NCI-H2081 treated with DMSO at 0.1 percent for 48 hours (cell line): ENCODE measurements around the gene MED15.
"Not testable (repeated sequence)": the region's sequence is repeated elsewhere in the genome, so short reads cannot be mapped to it uniquely, and the experiment has no call there.

Source experiments
- DNase-seq: peaks from one replicate; lab custom pipeline; 2025; lab: John Stamatoyannopoulos, UW

The MED15 gene

DNA sequence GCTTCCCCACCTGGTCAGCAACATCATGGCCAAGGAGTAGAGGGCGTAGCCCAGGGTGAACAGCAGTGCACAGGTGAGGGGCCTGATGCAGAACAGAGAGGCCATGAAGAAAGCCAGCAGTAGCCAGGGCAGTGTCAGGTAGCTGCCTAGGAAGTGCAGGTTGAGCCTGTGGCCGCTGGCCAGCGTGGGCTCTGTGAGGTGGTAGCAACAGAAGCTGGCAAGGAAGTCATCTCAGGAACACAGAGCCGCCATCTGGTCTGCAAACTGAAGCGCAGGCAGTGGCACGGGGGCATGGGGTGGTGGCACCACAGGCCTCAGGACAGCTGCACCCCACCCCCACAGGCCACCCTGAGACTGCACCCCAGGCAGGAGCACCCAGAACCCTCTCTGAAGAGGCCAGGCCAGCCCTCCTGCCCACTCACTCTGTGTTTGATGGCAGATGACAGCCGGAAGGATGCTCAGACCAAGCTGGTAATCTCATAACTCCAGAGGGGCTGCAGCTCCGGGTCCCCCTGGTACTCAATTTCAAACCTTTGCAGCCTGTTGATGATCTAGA is 95.3 kb downstream of the MED15 start:
- DNase-seq: no peak

DNA sequence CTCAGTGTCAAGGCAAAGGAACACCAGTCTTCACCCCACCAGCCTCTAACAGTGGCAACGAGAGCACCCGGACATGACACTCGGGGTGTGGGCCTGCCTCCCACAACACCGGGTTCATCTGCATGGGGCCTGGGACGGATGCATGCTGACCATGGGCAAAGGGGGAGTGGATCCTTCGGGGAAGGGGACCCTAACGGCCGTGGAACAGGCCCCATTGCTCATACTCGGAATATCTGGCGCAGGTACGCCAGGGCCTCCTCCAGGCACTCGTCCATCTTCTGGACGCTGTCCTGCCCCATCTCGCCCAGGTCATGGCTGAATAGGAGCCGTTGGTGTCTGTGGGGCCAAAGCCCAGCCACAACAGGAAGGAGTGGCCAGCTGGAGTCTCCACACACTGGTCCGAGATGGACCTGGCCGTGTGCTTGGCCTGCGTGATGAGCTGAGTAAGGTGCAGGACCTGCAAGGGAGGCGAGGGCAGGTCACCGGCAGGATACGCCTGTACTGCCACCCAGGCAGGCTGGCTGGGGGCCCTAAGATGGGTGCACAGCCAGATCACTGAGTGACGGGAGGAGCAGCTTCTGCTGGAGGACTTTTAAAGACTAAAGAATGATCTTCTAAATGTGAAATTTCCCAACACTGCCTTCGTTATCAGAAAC is 96.8 kb downstream of the MED15 start:
- no peak for DNase-seq

DNA sequence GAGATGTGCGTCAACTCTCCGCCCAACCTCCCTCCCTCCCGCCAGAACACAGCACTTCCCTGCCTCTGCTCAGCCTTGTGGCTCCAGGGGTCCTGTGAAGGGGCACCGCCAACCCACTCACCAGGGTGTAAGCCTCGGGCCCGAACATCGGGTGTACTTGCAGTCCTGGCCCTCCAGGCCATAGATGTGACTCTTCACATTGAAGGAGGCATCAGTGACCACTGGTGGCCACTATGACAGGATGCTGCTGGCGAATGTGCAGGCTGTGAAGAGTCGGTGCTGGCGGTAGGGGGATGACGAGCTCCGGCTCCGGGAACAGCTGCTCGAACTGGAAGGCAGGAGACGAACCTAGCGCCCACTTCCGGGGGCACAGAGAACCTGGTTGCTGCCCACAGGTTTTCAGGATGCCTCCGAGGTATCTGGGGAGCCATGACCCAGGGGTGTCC is 97.4 kb downstream of the MED15 start:
- DNase-seq: no peak

DNA sequence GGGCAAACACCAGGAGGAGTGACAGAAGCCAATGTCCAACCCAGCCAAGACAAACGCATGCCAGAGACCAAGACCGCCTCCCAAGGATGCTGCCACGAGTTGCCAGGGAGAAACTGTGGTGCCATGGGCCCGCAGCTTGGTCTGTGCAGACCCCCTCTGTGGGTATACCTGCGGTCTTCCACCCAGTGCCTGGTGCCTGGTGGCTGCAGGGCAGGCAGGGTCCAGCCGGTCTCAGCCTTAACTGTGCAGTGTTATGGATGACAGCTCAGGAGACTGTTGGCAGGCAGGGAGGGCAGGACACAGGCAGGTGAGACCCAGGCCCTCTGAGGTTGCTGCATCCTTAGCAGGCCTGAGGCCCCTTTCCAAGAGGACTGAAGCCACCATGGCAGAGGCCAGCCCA is 97.9 kb downstream of the MED15 start:
- DNase-seq: no peak

DNA sequence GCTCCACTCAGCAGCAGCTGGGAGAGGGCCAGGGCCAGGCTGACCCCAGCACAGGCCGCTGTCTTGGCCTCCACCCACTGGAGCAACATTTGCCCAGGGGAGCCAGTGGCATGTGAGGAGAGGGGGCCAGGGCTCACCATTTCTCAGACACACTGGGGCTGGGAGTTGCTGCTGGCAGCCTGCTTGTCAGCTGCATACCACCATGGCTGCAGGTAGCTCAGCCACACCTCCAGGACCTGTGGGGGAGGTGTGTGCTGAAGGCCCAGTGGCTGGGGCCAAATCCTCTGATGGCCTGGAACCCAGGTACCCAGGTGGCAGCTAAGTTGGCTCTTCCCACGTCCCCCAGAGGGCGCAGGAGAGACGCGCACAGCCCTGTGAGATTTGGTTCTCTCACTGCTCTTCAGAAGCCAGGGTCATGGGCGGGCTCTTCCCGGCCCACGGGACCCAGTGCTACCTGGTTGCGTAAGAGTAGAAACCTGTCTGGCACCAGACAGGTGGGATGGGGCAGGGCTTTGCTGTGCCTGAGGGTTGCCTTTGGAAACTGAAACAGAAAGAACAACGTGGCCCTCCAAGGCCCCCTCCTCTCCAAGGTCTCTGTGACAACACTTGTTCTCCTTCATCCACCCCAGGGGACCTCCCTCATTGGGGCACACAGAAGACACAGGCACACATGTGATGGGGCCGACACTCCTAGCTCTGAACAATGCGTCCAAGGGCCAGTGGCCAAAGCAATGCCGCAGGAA is 98.8 kb downstream of the MED15 start:
- DNase-seq: no peak

DNA sequence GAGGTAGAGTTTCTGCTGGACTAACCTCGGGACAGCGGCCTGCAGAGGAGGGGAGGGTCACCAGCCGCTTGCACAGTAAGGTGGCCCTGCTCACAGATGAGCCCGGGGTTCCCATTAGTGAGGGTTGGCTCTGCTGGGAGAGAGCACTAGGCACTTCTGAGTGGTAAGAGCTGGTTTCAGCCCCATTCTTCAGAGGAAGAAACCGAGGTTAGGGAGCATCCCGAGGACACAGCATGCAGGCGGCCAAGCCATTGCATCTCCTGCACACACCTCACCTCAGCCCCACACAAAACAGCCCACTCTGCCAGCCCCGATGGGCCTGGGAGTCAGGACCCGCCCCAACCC is 99.3 kb downstream of the MED15 start:
- DNase-seq: no peak

DNA sequence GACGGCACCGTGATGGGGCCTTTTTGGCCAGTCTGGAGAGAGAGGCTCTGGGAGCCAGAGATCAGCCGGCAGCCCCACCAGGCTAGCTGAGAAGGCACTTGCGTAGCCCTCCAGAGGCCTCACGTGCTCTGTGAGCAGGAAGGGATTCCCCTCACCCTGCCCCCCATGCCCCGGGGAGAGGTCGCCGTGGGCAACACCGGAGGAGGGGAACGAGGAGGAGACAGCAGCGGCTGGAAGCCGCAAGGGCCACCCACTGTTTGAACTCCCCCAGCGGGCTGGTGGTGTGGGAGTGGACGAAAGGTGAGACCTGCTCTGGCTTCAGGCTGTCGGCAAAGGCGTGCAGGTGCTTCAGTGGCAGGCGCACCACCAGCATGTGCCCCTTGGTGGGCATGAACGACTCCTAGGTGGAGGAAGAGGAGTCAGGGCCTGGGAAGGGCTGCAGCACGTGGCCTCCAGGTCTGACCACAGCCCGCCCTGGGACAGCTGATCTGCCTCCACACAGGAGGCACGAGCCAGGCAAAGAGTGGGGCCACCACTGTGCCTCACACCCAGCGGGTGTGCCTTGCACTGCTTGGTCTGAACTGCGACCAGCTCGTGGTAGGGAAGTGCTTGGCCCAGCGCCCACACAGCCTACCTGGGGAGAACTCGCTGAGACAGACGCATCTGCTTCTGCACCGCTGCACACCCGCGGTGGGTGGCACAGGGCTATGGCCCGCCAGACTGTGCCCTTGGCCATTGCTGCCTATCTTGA is 99.9 kb downstream of the MED15 start:
- no peak for DNase-seq

DNA sequence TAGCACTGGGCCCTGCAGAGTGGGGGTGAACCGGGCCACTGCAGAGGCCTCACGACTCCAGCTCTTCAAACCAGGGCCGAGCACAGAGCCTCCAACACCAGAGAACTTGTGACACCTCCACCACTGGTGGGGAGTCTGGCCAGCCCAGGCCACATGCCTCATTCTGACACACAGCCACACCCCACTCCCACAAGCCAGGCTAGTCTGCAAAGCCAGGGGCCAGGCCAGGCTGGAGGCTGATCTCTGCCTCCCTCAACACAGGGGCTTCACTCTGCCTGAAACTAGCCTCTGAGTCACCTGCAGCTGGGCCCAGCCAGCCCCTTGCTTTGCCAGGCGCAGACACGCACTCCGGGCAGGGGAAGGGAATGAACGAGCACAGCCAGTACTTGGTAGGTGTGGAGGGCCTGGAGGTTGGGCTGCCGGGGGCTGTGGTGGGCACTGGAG is 102.9 kb downstream of the MED15 start:
- no peak for DNase-seq

DNA sequence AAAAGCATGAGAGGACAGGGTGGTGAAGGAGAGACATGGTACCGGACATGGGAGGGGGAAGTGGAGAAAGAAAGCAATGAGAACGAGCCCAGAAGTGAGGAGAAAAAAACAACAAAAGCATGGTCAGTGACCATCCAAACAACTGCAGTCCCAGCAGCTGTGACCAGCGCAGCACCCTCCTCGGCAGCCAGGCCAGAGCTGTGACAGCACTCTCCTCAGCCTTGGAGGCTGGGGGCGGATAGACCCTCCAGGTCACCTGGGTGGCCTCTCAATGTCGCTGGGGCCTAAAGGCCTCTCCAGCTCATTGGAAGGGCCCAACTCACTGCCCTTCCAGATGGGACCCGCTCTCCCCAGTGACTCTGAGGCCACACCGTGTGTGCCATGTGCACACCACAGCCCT is 103.3 kb downstream of the MED15 start:
- DNase-seq: no peak

DNA sequence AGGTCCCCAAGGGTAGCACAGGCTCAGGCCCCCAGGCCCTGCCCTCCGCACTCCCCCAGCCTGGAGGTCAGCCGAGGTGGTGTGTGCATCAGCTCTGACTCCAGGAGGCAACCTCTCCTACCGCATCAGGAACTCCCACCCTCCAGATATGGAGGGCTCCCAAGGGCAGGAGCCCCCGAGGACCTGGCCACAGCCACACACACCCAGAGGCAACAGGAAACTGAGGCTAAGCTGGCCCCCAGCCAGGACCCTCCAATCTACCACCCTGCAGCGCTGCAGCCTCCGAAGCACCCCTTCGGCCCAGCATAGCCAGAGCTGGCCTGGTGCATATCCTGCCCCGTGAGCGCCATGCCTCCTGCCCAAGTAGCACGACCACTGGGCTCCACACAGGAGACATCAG is 104.0 kb downstream of the MED15 start:
- no peak for DNase-seq

DNA sequence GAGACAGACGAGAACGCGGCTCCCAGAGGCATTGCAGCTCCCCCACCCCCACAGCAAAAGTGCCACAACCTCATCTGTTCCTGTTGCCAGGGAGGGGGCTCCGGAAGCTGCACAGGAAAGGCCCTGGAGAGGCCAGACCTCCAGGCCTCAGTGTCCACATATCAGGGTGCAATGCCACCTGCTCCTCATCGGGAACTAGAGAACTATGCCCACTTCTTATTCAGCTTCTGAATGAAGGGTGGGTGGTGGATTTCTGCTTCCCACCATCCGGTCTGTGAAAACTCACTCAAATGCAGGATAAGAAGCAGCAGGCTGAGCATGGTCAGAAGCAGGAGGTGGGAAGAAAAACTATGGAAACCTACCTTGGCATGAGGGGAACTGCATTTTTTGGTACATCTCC is 105.9 kb downstream of the MED15 start:
- DNase-seq: no peak

DNA sequence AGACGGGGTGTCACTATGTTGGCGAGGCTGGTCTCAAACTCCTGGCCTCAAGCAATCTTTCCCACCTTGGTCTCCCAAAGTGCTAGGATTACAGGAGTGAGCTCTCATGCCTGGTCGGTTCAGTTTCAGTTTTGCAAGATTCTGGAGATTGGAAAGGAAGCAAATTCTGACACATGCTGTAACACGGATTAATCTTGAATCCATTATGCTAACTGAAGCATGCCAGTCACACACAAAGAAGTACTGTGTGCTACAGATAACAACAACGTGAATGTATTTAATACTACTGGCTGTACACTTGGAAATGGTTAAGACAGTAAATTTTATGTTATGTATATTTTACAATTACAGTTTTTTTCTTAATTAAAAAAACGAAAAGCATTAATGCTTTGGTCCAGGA is 107.6 kb downstream of the MED15 start:
- no peak for DNase-seq

DNA sequence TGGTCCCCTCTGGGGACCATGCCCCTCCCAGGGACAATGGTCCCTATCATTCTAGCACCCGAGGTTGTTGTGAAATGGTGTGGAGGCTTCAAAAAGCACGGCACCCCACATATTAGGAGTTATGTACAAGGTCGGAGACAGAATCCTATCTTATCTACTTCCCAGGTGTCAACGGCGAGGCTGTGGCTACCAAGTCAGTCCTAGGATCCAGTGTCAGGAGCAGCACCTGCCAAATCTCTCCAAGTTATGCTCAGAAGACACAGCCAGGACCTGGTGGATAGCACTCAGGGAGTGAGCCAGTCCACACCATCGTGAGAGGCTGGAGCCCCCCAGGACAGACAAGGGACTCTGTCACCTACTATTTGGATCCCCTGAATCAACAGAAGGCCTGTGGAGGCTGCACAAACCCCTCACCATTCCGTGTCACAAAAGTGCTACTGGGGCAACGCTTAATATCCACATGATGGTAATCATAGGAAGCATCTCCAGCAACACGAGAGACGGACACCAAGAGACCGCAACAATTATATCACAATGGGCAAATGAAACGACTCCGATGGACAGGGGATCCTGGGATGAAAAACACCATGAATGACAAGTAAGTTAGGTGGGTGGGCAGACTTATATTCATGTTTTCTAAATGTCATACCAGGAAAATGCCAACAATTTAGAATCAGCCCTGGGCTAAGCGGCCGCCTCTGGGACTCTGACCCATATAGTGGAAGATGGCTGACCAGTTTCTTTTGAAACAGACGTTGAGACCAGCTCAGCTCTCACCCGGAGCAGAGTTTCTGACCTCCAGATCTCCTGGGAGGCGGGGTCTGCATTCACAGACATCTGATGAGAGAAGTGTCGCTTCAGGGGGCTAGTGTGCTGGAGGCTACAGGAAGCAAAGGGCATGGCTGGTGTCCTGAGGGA is 108.4 kb downstream of the MED15 start:
- no peak for DNase-seq

DNA sequence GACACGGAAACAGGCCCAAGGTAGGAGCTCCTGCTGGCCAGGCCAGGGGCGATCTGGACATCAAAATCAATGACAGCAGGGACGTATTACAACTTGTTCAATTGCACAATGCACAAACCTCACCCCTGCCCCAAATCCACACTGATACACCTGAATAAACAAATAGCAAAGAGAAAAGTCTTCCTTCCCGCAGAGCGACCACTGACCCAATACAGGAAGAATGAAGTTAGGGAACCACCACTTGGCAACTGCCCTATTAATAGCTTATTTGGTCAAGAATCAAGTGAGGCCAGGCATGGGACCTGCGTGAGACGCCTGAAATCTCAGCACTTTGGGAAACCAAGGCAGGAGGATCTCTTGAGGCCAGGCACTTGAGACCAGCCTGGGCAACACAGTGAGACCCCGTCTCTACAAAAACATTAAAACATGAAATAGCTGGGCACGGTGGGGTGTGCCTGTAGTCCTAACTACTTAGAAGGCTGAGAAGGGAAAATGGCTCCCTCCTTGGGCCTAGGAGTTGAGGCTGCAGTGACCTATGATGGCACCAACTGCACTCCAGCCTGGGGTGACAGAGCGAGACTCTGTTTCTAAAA is 109.1 kb downstream of the MED15 start:
- no peak for DNase-seq

DNA sequence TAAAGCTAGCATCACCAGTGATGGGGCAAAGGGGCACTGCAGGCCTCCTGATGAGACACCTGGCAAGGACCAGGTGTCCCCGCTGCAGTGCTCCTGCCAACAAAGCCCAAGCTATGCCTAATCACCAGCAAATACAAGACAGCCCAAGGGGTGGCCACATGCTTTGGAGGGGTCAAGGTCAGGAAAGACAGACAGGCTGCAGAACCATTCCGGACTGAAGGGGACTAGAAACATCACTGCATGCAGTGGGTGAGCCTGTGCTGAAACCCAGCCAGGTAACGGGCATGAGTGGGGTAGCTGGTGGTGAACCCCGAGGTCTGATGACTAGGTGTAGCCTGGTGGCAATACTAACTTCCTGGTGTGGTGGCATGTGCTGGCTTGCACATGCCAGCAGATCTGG is 111.1 kb downstream of the MED15 start:
- DNase-seq: no peak

DNA sequence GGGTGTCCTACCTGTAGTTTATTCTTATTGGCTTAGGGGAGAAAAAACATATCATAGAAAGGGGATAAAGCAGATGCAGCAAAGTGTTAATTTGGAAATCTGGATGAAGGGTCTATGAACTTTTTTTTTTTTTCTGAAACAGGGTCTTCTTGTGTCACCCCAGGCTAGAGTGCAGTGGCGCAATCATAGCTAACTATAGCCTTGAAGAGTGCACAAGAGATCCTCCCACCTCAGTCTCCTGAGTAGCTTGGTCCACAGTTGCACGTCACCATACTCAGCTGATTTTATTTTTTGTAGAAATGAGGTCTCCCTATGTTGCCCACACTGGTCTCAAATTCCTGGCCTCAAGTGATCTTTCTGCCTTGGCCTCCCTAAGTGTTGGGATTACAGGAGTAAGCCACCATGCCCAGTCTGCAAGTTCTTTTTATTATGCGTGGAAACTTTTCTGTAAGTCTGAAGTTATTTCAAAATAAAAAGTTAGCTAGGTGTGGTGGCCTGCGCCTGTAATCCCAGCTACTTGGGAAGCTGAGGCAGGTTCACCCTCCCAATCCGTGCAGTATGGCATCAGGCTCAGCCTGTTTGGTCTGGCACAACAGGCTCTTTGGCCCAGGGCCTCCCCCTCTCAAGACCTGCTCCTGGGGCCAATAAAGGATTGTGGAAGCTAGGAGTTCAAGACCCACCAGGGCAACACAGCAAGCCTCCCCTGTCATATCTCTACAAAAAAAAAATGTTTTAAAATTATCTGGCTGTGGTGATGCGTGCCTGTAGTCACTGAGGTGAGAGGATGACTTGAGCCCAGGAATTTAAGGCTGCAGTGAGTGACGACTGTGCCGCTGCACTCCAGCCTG is 111.9 kb downstream of the MED15 start:
- no peak for DNase-seq

DNA sequence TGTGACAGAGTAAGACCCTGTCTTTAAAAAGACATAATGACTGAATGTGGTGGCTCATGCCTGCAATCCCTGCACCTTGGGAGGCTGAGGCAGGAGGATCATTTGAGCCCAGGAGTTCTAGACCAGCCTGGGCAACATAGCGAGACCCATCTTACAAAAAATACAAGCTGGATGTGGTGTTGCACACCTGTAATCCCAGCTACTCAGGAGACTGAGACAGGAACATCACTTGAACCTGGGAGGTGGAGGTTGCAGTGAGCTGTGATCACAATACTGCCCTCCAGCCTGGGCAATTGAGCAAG is 112.4 kb downstream of the MED15 start:
- not testable (repeated sequence) for DNase-seq

DNA sequence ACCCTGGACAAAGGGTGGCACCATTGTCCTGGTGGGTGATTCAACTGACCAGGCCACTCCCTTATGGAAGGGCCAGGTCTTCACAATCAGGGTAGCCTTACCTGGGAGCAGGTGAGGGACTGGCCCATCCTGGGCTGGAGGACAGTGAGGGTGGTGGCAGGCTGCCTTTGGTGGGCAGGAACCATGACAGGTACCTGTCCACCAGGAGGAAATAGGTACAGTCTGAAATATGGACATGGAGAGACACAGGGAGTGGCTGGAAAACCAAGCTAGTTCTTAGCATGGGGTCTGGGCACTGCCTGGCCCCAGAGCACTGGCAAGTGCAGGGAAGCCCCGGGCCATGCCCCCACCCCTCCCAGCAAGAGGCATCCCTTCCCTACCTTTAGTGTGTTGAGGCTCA is 113.8 kb downstream of the MED15 start:
- no peak for DNase-seq

DNA sequence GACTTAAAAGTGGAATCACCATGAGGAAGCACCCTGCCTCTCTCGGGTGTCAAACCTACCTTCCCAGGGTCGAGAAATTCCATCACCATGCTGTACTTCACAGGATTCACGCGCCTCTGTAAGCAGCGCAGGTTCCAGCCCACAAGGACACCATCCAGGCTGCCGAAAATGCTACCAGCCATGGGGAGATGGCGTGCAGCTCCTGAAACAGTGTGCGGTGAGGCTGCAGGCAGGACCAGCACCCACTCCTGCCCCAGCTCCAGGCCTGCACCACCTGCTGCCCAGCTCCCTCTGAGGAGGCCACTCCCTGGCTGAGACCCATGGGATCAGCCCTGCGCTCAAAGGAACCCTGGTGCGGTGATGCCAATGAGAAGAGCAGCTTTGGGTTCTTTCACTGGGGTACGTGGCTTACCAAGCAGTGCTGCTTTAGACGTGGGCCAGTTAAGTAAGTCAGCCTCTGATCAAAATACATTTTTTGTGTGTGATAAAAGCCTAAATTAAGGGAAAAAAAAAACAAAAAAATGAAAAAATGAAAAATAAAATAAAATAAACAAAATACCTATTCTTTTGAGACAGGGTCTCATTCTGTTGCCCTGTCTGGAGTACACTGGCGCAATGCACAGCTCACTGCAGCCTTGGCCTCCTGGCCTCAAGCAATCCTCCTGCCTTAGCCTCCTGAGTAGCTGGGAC is 115.4 kb downstream of the MED15 start:
- DNase-seq: no peak

DNA sequence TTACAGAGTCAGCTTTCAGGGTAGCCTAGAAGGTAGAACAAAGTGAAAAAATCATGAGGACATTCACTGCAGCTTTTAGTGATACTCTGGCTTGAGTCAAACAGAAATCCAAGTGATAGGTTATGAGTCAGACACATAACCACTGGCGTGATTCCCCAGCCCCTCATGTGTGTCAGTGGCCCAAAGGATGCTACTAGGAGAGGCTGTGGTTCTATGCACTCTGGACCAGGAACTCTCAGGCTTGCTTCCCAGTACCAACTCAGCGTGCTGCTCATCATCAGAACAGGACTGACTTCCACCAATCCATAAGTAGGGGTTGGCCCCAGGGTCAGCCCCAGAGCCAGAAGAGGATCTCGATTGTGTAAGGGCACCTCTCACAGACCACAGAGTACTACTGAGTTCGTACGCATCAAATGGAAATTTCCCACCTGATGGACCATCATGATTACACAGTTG is 116.8 kb downstream of the MED15 start:
- DNase-seq: no peak
